GM19438 (cell line): ENCODE measurements around the gene FBF1.
"Not testable (repeated sequence)": the region's sequence is repeated elsewhere in the genome, so short reads cannot be mapped to it uniquely, and the experiment has no call there.

Experiments used
- ATAC-seq: cut with Tn5 transposase; IDR thresholded peaks from one replicate; pipeline ENCODE4 v1.9.1; 2021; ENCODE audit warnings: low read depth; ENCODE audit not compliant: unreplicated experiment

Gene FBF1

GRCh38 chr17:75876938-75877751 lies 63.7 kb downstream of the FBF1 start:
- ATAC-seq: no peak

GRCh38 chr17:75876190-75876937 lies 64.5 kb downstream of the FBF1 start:
- no peak for ATAC-seq

GRCh38 chr17:75875940-75876189 lies 65.0 kb downstream of the FBF1 start:
- ATAC-seq: no peak

- ATAC-seq: no peak
Observed at GRCh38 chr17:75875182-75875939, 65.5 kb downstream of the FBF1 start.

GRCh38 chr17:75874323-75875181 lies 66.3 kb downstream of the FBF1 start:
- no peak for ATAC-seq

GRCh38 chr17:75873587-75874322 lies 67.1 kb downstream of the FBF1 start:
- no peak for ATAC-seq

- ATAC-seq: no peak
Observed at GRCh38 chr17:75872434-75873351, 68.1 kb downstream of the FBF1 start.

- not testable (repeated sequence) for ATAC-seq
Observed at GRCh38 chr17:75870228-75870627, 70.6 kb downstream of the FBF1 start.

- no peak for ATAC-seq
Observed at GRCh38 chr17:75869282-75870141, 71.3 kb downstream of the FBF1 start.

- not testable (repeated sequence) for ATAC-seq
Observed at GRCh38 chr17:75868730-75869281, 72.0 kb downstream of the FBF1 start.

GRCh38 chr17:75865404-75866188 lies 75.2 kb downstream of the FBF1 start:
- ATAC-seq: not testable (repeated sequence)

- ATAC-seq: peak; percentile 17
Observed at GRCh38 chr17:75864887-75865286, 76.0 kb downstream of the FBF1 start.

- ATAC-seq: peak; percentile 93
Observed at GRCh38 chr17:75864448-75864871, 76.4 kb downstream of the FBF1 start.

GRCh38 chr17:75861927-75862317 lies 78.9 kb downstream of the FBF1 start:
- ATAC-seq: no peak
